GM21619 (cell line): ENCODE results near the gene RMND1.

Experiments
- ATAC-seq: cut with Tn5 transposase; IDR thresholded peaks from one replicate; pipeline ENCODE4 v1.9.1; 2021; ENCODE audit not compliant: unreplicated experiment

The RMND1 gene

GRCh38 chr6:151422981-151423380, 28.9 kb downstream of the RMND1 start:
- ATAC-seq, result no peak

GRCh38 chr6:151417477-151417876, 34.4 kb downstream of the RMND1 start:
- ATAC-seq, result no peak

- no peak for ATAC-seq
These were observed 37.2 kb downstream of the RMND1 start for GRCh38 chr6:151414641-151415260.

GRCh38 chr6:151413372-151414145, 38.4 kb downstream of the RMND1 start:
- no peak for ATAC-seq

- ATAC-seq, result no peak
These were observed 39.0 kb downstream of the RMND1 start for GRCh38 chr6:151412909-151413308.

GRCh38 chr6:151409679-151410078, 42.2 kb downstream of the RMND1 start:
- no peak for ATAC-seq

- ATAC-seq, result peak; percentile 75
These were observed 42.7 kb downstream of the RMND1 start for GRCh38 chr6:151409260-151409659.

- ATAC-seq, result peak; percentile 1
These were observed 43.1 kb downstream of the RMND1 start for GRCh38 chr6:151408858-151409257.

- no peak for ATAC-seq
These were observed 48.0 kb downstream of the RMND1 start for GRCh38 chr6:151403919-151404308.

- no peak for ATAC-seq
These were observed 49.7 kb downstream of the RMND1 start for GRCh38 chr6:151402228-151402627.

- ATAC-seq, result no peak
These were observed 51.5 kb downstream of the RMND1 start for GRCh38 chr6:151400473-151400872.

GRCh38 chr6:151399679-151400078, 52.2 kb downstream of the RMND1 start:
- ATAC-seq, result no peak

GRCh38 chr6:151393410-151393809, 58.5 kb downstream of the RMND1 start:
- ATAC-seq, result no peak

GRCh38 chr6:151392427-151392826, 59.5 kb downstream of the RMND1 start:
- ATAC-seq, result no peak

GRCh38 chr6:151391471-151392413, 60.2 kb downstream of the RMND1 start, which contains the start of gene ZBTB2:
Gene ZBTB2, minus strand, starts transcription at chr6:151391559. Its CDS starts 17,922 bp downstream, at chr6:151373637.
- ATAC-seq, result peak; percentile 11

- peak; percentile 10 for ATAC-seq
These were observed 61.0 kb downstream of the RMND1 start for GRCh38 chr6:151390851-151391470.

GRCh38 chr6:151390276-151390850, 61.6 kb downstream of the RMND1 start:
- ATAC-seq, result peak; percentile 74

- ATAC-seq, result peak; percentile 54
These were observed 62.2 kb downstream of the RMND1 start for GRCh38 chr6:151389618-151390275.

- no peak for ATAC-seq
These were observed 62.8 kb downstream of the RMND1 start for GRCh38 chr6:151388997-151389617.

GRCh38 chr6:151388236-151388635, 63.7 kb downstream of the RMND1 start:
- no peak for ATAC-seq
